ENCODE results near the gene B3GAT2.

Gene B3GAT2

DNA sequence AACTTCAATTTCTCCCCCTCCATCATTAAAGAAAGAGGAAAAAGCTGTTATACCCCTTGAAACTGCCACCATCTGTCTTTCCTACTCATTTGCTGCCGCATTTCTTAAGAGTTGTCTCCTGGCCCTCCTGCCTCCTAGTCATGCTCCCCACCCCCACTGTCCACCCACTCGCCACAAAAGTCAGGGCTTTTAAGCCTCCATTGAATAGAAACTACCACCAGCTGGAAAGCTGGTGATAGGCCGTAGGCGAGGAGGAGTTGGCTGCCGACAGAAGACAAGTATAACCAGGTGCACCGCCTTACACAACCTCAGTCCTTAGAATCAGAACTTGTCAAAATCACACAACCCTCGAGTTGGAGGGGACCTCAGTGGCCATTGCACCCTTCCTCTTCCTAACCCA lies 67.6 kb downstream of the B3GAT2 start:
- Histone ChIP-seq H3K23ac (ENCODE audit: low read depth, low read length, poor library complexity) (no peak overlapping the region), H2AFZ (ENCODE audit: low read length) (no peak overlapping the region), H3K14ac (ENCODE audit: low read length) (no peak overlapping the region), H2BK5ac (ENCODE audit: low read length) (no peak overlapping the region), H3K9me3 (replicated peaks in 1 of 2; ENCODE audit: control insufficient read depth in 2 of 2, insufficient read depth in 1 of 2, low read depth in 1 of 2, low read length in 2 of 2) (no peaks in the 10 kb centered on the region), H3K79me1 (ENCODE audit: low read depth, low read length) (no peaks in the 10 kb centered on the region), H3K4ac (ENCODE audit: low read length) (no peak overlapping the region), H4K8ac (ENCODE audit: low read depth, low read length) (no peak overlapping the region), H3K9ac (ENCODE audit: low read depth, low read length, poor library complexity) (no peak overlapping the region), H3K36me3 (replicated peaks in 1 of 2; ENCODE audit: control insufficient read depth in 2 of 2, insufficient read depth in 2 of 2, low read length in 2 of 2) (no peaks in the 10 kb centered on the region), H3K18ac (ENCODE audit: low read length) (no peak overlapping the region), H2BK120ac (ENCODE audit: low read depth, low read length) (no peak overlapping the region), H2AK5ac (ENCODE audit: low read depth, low read length) (no peak overlapping the region), H2BK15ac (ENCODE audit: low read length) (no peak overlapping the region), H4K91ac (ENCODE audit: low read depth, low read length, poor library complexity) (no peak overlapping the region), H3K27me3 (ENCODE audit: control insufficient read depth in 3 of 3, insufficient read depth in 3 of 3, low read depth in 1 of 3, low read length in 3 of 3) (peaks cover 0 to 6% (median 0%) of the 10 kb centered on the region in 3 experiments), H3K27ac (replicated peaks; ENCODE audit: low read length) (no peak overlapping the region), H3K4me3 (ENCODE audit: low read length in 2 of 2) (no peak overlapping the region), H2BK12ac (ENCODE audit: low read length) (no peak overlapping the region), H3K4me1 (ENCODE audit: control insufficient read depth in 2 of 2, insufficient read depth in 1 of 2, low read depth in 1 of 2, low read length in 2 of 2) (no peaks in the 10 kb centered on the region), H3K4me2 (ENCODE audit: insufficient read depth, low read length, poor library complexity, severe bottlenecking) (no peak overlapping the region)
- DNase-seq (ENCODE audit: low spot score): no peak
- no CpG with 5 or more reads among the region's 7 CpGs for WGBS, 2 donors (ENCODE audit: extremely low coverage in 2 of 2, insufficient read length in 2 of 2, insufficient replicate concordance in 1 of 2)

DNA sequence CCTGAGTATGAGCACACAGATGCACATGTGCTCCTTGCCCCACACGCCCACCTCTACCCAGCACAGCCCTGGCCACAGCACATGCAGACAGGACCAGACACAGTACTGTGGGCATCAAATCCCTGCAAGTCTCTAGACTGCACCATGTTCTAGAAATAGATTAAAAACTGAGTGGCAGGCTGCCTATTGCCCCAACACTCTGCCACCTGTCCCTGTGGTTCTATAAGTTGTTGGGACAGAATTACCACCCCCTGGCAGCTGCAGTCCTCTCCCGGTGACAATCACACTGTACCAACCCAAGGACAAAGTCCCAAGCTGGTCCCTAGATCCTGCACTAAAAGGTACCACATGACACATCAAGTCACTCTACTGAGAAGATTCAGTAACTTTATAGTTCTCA lies 70.2 kb downstream of the B3GAT2 start:
- WGBS, 2 donors (ENCODE audit: extremely low coverage in 2 of 2, insufficient read length in 2 of 2, insufficient replicate concordance in 1 of 2): no CpG with 5 or more reads among the region's 2 CpGs
- H3K4ac ChIP-seq (ENCODE audit: low read length): no peak overlapping the region
- H3K9me3 ChIP-seq (replicated peaks in 1 of 2; ENCODE audit: control insufficient read depth in 2 of 2, insufficient read depth in 1 of 2, low read depth in 1 of 2, low read length in 2 of 2): no peaks in the 10 kb centered on the region
- no peak overlapping the region for H4K8ac ChIP-seq (ENCODE audit: low read depth, low read length)
- DNase-seq (ENCODE audit: low spot score): no peak
- H3K27ac ChIP-seq (replicated peaks; ENCODE audit: low read length): no peak overlapping the region
- H3K4me1 ChIP-seq (ENCODE audit: control insufficient read depth in 2 of 2, insufficient read depth in 1 of 2, low read depth in 1 of 2, low read length in 2 of 2): no peaks in the 10 kb centered on the region
- H2BK120ac ChIP-seq (ENCODE audit: low read depth, low read length): no peak overlapping the region
- no peak overlapping the region for H3K4me2 ChIP-seq (ENCODE audit: insufficient read depth, low read length, poor library complexity, severe bottlenecking)
- no peak overlapping the region for H4K91ac ChIP-seq (ENCODE audit: low read depth, low read length, poor library complexity)
- H3K14ac ChIP-seq (ENCODE audit: low read length): no peak overlapping the region
- H3K4me3 ChIP-seq (ENCODE audit: low read length in 2 of 2): no peak overlapping the region
- H2AK5ac ChIP-seq (ENCODE audit: low read depth, low read length): no peak overlapping the region
- peak overlapping the region; percentile 2 for H3K23ac ChIP-seq (ENCODE audit: low read depth, low read length, poor library complexity)
- no peaks in the 10 kb centered on the region for H3K36me3 ChIP-seq (replicated peaks in 1 of 2; ENCODE audit: control insufficient read depth in 2 of 2, insufficient read depth in 2 of 2, low read length in 2 of 2)
- no peaks in the 10 kb centered on the region for H3K79me1 ChIP-seq (ENCODE audit: low read depth, low read length)
- no peak overlapping the region for H2AFZ ChIP-seq (ENCODE audit: low read length)
- H2BK5ac ChIP-seq (ENCODE audit: low read length): no peak overlapping the region
- H2BK15ac ChIP-seq (ENCODE audit: low read length): no peak overlapping the region
- H3K27me3 ChIP-seq (ENCODE audit: control insufficient read depth in 3 of 3, insufficient read depth in 3 of 3, low read depth in 1 of 3, low read length in 3 of 3): peaks cover 0 to 6% (median 0%) of the 10 kb centered on the region in 3 experiments
- no peak overlapping the region for H3K9ac ChIP-seq (ENCODE audit: low read depth, low read length, poor library complexity)
- no peak overlapping the region for H2BK12ac ChIP-seq (ENCODE audit: low read length)
- no peak overlapping the region for H3K18ac ChIP-seq (ENCODE audit: low read length)

DNA sequence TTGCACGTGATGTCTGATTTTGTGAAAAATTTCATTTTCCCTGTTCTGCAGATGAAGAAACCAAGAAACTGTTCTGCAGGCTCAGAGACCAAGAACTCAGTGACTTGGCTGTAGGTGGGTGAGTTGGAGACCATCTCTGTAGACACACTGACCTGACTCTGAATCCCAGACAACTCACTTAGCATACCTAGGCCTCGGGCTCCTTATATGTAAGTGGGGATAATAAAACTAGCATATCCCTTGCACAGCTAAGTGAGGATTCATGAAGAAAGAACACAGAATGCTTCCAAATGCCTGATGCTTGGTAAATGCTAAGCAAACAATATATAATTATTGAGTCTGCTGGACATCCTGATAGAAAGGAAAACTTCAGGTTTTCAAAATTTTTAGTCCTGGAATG lies 70.8 kb downstream of the B3GAT2 start:
- no peak for DNase-seq (ENCODE audit: low spot score)
- Histone ChIP-seq H3K36me3 (replicated peaks in 1 of 2; ENCODE audit: control insufficient read depth in 2 of 2, insufficient read depth in 2 of 2, low read length in 2 of 2) (no peaks in the 10 kb centered on the region), H3K23ac (ENCODE audit: low read depth, low read length, poor library complexity) (no peak overlapping the region), H3K14ac (ENCODE audit: low read length) (no peak overlapping the region), H3K9me3 (replicated peaks in 1 of 2; ENCODE audit: control insufficient read depth in 2 of 2, insufficient read depth in 1 of 2, low read depth in 1 of 2, low read length in 2 of 2) (no peaks in the 10 kb centered on the region), H3K27me3 (ENCODE audit: control insufficient read depth in 3 of 3, insufficient read depth in 3 of 3, low read depth in 1 of 3, low read length in 3 of 3) (peaks cover 0 to 6% (median 0%) of the 10 kb centered on the region in 3 experiments), H3K4me3 (ENCODE audit: low read length in 2 of 2) (no peak overlapping the region), H3K4me1 (ENCODE audit: control insufficient read depth in 2 of 2, insufficient read depth in 1 of 2, low read depth in 1 of 2, low read length in 2 of 2) (no peaks in the 10 kb centered on the region), H3K9ac (ENCODE audit: low read depth, low read length, poor library complexity) (no peak overlapping the region), H3K4me2 (ENCODE audit: insufficient read depth, low read length, poor library complexity, severe bottlenecking) (no peak overlapping the region), H3K18ac (ENCODE audit: low read length) (no peak overlapping the region), H2AK5ac (ENCODE audit: low read depth, low read length) (no peak overlapping the region), H2BK15ac (ENCODE audit: low read length) (no peak overlapping the region), H2AFZ (ENCODE audit: low read length) (no peak overlapping the region), H2BK120ac (ENCODE audit: low read depth, low read length) (no peak overlapping the region), H3K4ac (ENCODE audit: low read length) (no peak overlapping the region), H4K91ac (ENCODE audit: low read depth, low read length, poor library complexity) (no peak overlapping the region), H2BK12ac (ENCODE audit: low read length) (no peak overlapping the region), H3K79me1 (ENCODE audit: low read depth, low read length) (no peaks in the 10 kb centered on the region), H2BK5ac (ENCODE audit: low read length) (no peak overlapping the region), H3K27ac (replicated peaks; ENCODE audit: low read length) (no peak overlapping the region), H4K8ac (ENCODE audit: low read depth, low read length) (no peak overlapping the region)
- no CpG with 5 or more reads among the region's 2 CpGs for WGBS, 2 donors (ENCODE audit: extremely low coverage in 2 of 2, insufficient read length in 2 of 2, insufficient replicate concordance in 1 of 2)

DNA sequence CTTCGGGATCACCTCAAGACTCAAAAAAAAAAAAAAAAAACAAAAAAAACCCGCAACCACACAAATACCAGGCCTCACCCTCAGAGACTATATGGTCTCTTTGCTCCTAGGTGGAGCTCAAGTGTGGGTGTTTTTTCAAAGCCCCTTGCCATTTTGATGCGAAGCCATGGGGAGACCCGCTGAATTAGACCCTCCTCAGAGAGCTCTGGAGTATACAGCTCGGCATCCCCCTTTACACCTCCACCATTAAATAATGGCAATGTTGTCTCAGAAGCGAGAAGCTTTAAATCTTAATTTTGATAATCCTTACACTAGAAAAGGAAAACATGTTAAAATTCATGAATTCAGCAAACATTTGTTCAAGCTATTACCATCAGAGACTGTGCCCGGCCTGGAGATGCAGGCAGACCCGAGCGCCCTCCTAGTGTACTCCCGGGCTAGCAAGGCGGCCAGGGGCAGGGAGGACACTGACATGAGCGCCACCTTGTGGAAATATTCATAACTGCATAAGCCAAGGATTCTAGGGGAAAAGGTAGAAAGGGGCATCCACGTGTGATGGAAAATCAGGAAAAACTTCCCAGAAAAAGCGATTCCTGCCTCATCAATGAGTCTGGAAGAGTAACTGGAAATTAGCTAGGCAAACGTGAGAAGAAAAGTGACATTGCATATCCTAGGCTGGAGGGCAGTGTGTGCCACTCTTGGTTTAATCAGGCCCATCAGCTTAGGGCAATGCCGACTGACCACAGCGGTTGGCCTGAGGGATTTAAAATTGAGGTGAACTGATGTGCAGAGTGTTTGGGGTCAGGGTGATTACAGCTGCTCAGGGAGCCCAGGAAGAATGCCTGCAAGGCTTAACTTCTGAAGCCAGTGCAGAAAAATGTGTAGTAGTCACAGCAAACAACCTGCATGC lies 72.5 kb downstream of the B3GAT2 start:
- Histone ChIP-seq H2AK5ac (ENCODE audit: low read depth, low read length) (no peak overlapping the region), H3K27me3 (ENCODE audit: control insufficient read depth in 3 of 3, insufficient read depth in 3 of 3, low read depth in 1 of 3, low read length in 3 of 3) (peaks cover 0 to 6% (median 0%) of the 10 kb centered on the region in 3 experiments), H3K4me3 (ENCODE audit: low read length in 2 of 2) (no peak overlapping the region), H3K27ac (replicated peaks; ENCODE audit: low read length) (no peak overlapping the region), H2BK120ac (ENCODE audit: low read depth, low read length) (no peak overlapping the region), H3K9ac (ENCODE audit: low read depth, low read length, poor library complexity) (no peak overlapping the region), H3K4me2 (ENCODE audit: insufficient read depth, low read length, poor library complexity, severe bottlenecking) (no peak overlapping the region), H3K18ac (ENCODE audit: low read length) (no peak overlapping the region), H2BK5ac (ENCODE audit: low read length) (no peak overlapping the region), H3K14ac (ENCODE audit: low read length) (no peak overlapping the region), H3K9me3 (replicated peaks in 1 of 2; ENCODE audit: control insufficient read depth in 2 of 2, insufficient read depth in 1 of 2, low read depth in 1 of 2, low read length in 2 of 2) (no peaks in the 10 kb centered on the region), H2BK15ac (ENCODE audit: low read length) (no peak overlapping the region), H3K4ac (ENCODE audit: low read length) (no peak overlapping the region), H3K4me1 (ENCODE audit: control insufficient read depth in 2 of 2, insufficient read depth in 1 of 2, low read depth in 1 of 2, low read length in 2 of 2) (no peaks in the 10 kb centered on the region), H2AFZ (ENCODE audit: low read length) (peak overlapping the region; percentile 56), H3K79me1 (ENCODE audit: low read depth, low read length) (no peaks in the 10 kb centered on the region), H4K91ac (ENCODE audit: low read depth, low read length, poor library complexity) (no peak overlapping the region), H3K23ac (ENCODE audit: low read depth, low read length, poor library complexity) (no peak overlapping the region), H2BK12ac (ENCODE audit: low read length) (no peak overlapping the region), H4K8ac (ENCODE audit: low read depth, low read length) (no peak overlapping the region), H3K36me3 (replicated peaks in 1 of 2; ENCODE audit: control insufficient read depth in 2 of 2, insufficient read depth in 2 of 2, low read length in 2 of 2) (no peaks in the 10 kb centered on the region)
- WGBS, 2 donors (ENCODE audit: extremely low coverage in 2 of 2, insufficient read length in 2 of 2, insufficient replicate concordance in 1 of 2): no CpG with 5 or more reads among the region's 17 CpGs
- DNase-seq (ENCODE audit: low spot score): peak; percentile 69
